GM15510 (cell line): ENCODE measurements around the gene SLC44A4.

Experiments used
- POLR2A ChIP-seq: IDR thresholded peaks from 3 replicates; pipeline ENCODE4 v1.6.1; 2011; ENCODE audit warnings: borderline replicate concordance; ENCODE audit not compliant: insufficient read length; ENCODE audit errors: extremely low read depth

SLC44A4 gene

GRCh38 chr6:31888276-31889258 is 9.8 kb upstream of the SLC44A4 start:
- TF ChIP-seq POLR2A = no peak

- TF ChIP-seq POLR2A = no peak
Observed at GRCh38 chr6:31887173-31888007, 8.6 kb upstream of the SLC44A4 start.

- no peak for TF ChIP-seq POLR2A
Observed at GRCh38 chr6:31886541-31886991, 7.8 kb upstream of the SLC44A4 start.

GRCh38 chr6:31884528-31885035 is 5.8 kb upstream of the SLC44A4 start:
- no peak for TF ChIP-seq POLR2A

GRCh38 chr6:31883676-31884075 is 4.9 kb upstream of the SLC44A4 start:
- no peak for TF ChIP-seq POLR2A

- TF ChIP-seq POLR2A = no peak
Observed at GRCh38 chr6:31882344-31882743, 3.5 kb upstream of the SLC44A4 start.

- TF ChIP-seq POLR2A = no peak
Observed at GRCh38 chr6:31881136-31881859, 2.5 kb upstream of the SLC44A4 start.

GRCh38 chr6:31880616-31881015 is 1.8 kb upstream of the SLC44A4 start:
- TF ChIP-seq POLR2A = no peak

GRCh38 chr6:31879901-31880300 is 1.1 kb upstream of the SLC44A4 start:
- TF ChIP-seq POLR2A = no peak

GRCh38 chr6:31879143-31879542 is 346 bp upstream of the SLC44A4 start:
- no peak for TF ChIP-seq POLR2A

- TF ChIP-seq POLR2A = no peak
Observed at GRCh38 chr6:31878222-31878621, 575 bp downstream of the SLC44A4 start.

GRCh38 chr6:31877651-31878161 is 1.1 kb downstream of the SLC44A4 start:
- TF ChIP-seq POLR2A = no peak

- no peak for TF ChIP-seq POLR2A
Observed at GRCh38 chr6:31877125-31877650, 1.6 kb downstream of the SLC44A4 start.

- no peak for TF ChIP-seq POLR2A
Observed at GRCh38 chr6:31876357-31876756, 2.4 kb downstream of the SLC44A4 start.
